ENCODE data around the gene GSTM5.
"Not testable (repeated sequence)": the region's sequence is repeated elsewhere in the genome, so short reads cannot be mapped to it uniquely, and the experiment has no call there.

DNA sequence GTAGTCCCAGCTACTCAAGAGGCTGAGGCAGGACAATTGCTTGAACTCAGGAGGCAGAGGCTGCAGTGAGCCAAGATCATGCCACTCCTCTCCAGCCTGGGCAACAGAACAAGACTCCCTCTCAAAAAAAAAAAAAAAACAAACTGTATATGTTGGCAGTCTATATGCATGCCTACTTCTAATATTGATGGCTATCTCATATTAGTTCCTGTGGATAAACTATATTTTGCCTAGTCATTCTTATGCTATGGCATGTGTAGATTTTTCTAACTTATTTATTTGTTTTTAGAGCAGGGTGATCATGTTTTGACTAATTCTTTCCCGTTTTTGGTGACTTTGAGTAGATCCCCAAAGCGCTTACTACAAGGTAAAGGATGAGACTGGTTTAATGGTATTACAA, 33.4 kb upstream of the GSTM5 start:
- TF ChIP-seq CTCF (conservative IDR thresholded peaks at IDR 0.05; ENCODE audit: low read depth, low read length); EZH2 (IDR thresholded peaks at IDR 0.05; ENCODE audit: low read length, unreplicated experiment): not testable (repeated sequence)
